SIG-M5 treated with dmso at 0.1 percent for 504 hours (cell line): Measurements from ENCODE around the gene TMUB1.

ENCODE experiments used
- DNase-seq: peaks from one replicate; lab custom pipeline; 2025; ENCODE audit not compliant: unreplicated experiment; lab: John Stamatoyannopoulos, UW

TMUB1 gene

GRCh38 chr7:151104411-151105235 lies 21.3 kb upstream of the TMUB1 start:
- no peak for DNase-seq

GRCh38 chr7:151103973-151104372 lies 20.7 kb upstream of the TMUB1 start:
- DNase-seq = no peak

- DNase-seq = no peak
Measured at GRCh38 chr7:151102991-151103390, 19.7 kb upstream of the TMUB1 start.

- no peak for DNase-seq
Measured at GRCh38 chr7:151101621-151102396, 18.5 kb upstream of the TMUB1 start.

GRCh38 chr7:151100921-151101320 lies 17.6 kb upstream of the TMUB1 start:
- no peak for DNase-seq

- no peak for DNase-seq
Measured at GRCh38 chr7:151099486-151100211, 16.4 kb upstream of the TMUB1 start.

- no peak for DNase-seq
Measured at GRCh38 chr7:151095828-151096475, 12.7 kb upstream of the TMUB1 start.

- no peak for DNase-seq
Measured at GRCh38 chr7:151095123-151095797, 12.0 kb upstream of the TMUB1 start.

GRCh38 chr7:151094675-151095074 lies 11.4 kb upstream of the TMUB1 start:
- DNase-seq = no peak

- DNase-seq = no peak
Measured at GRCh38 chr7:151093748-151094147, 10.5 kb upstream of the TMUB1 start.

- no peak for DNase-seq
Measured at GRCh38 chr7:151091988-151092387, 8.7 kb upstream of the TMUB1 start.

GRCh38 chr7:151091431-151091830 lies 8.1 kb upstream of the TMUB1 start:
- DNase-seq = peak; percentile 36

GRCh38 chr7:151091003-151091402 lies 7.7 kb upstream of the TMUB1 start:
- DNase-seq = no peak

GRCh38 chr7:151089893-151090730 lies 6.8 kb upstream of the TMUB1 start:
- DNase-seq = no peak

- peak; percentile 18 for DNase-seq
Measured at GRCh38 chr7:151088856-151089699, 5.8 kb upstream of the TMUB1 start.

GRCh38 chr7:151088019-151088855 lies 4.9 kb upstream of the TMUB1 start:
- peak; percentile 49 for DNase-seq

GRCh38 chr7:151087245-151088018 lies 4.1 kb upstream of the TMUB1 start:
- DNase-seq = no peak
